ENCODE results near the gene PRR36. TPM values are rescaled to one million over a fixed set of nuclear protein-coding genes. Genes with fewer than 3 reads are reported as not detected.

PRR36 gene
- total RNA-seq, 4 donors from 2014 or later: 2.5 TPM; not detected in 3

DNA sequence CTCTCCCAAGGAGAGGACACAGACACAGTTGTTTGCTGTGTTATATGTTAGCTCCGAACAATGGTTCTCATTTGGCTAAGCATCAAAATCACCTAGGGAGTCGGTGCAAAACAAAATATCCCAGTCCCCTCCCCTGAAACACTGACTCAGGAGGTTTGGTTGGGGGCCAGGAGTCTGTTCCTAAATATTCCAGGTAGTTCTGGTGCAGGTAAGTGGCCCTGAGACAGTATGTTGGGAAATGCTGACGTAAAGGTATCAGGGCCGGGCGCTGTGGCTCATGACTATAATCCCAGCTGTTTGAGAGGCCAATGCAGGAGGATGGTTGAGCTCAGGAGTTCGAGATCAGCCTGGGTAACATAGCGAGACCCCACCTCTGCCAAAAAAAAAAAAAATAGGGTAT lies 27.1 kb upstream of the PRR36 start:
- no peak for TF ChIP-seq EP300 (IDR thresholded peaks at IDR 0.05)
- no peak for TF ChIP-seq CTCF (IDR thresholded peaks at IDR 0.05)
- H3K27ac ChIP-seq: no peak overlapping the region
- 87 to 95% methylated on average over 7 of the region's 7 CpGs for WGBS, 2 donors

DNA sequence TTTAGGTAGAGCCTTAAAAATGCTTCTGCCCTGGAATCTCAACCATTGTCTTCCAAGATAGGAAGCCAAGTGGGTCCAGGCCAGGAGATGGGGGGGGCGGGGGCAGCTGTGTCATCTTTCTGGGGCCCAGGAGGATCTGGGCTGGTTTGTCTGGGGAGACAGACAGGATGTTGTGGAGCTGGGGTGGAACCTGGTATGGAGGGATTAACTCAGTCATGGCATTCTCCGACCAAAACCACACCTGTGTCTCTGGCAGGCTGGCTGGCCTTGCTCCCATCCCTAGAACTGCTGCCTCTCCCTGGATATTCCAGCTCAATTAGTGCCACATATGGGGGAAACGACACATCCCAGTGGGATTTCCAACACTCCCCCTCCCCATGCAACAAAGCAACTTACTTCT lies 26.7 kb upstream of the PRR36 start:
- H3K4me3 ChIP-seq: no peak overlapping the region
- no peaks in the 10 kb centered on the region for H3K9me3 ChIP-seq
- peaks cover 0 to 4% (median 0%) of the 10 kb centered on the region in 3 donors for H3K36me3 ChIP-seq
- WGBS, 2 donors: 63 to 78% methylated on average over 3 of the region's 3 CpGs
- peaks cover 0 to 26% (median 16%) of the 10 kb centered on the region in 4 donors for H3K4me1 ChIP-seq
- no peak for TF ChIP-seq CTCF (IDR thresholded peaks at IDR 0.05)
- TF ChIP-seq POLR2A (IDR thresholded peaks at IDR 0.05): no peak
- TF ChIP-seq EP300 (IDR thresholded peaks at IDR 0.05): no peak
- H3K27ac ChIP-seq: no peak overlapping the region
- H3K27me3 ChIP-seq: no peaks in the 10 kb centered on the region
- no peak for DNase-seq (ENCODE audit: low spot score in 2 of 2)

More for the DNA sequence above, 27.1 kb upstream of the PRR36 start:
- no peak overlapping the region for H3K4me3 ChIP-seq
- H3K9me3 ChIP-seq: no peaks in the 10 kb centered on the region
- DNase-seq (ENCODE audit: low spot score in 2 of 2): no peak
- peaks cover 0 to 8% (median 0%) of the 10 kb centered on the region in 3 donors for H3K36me3 ChIP-seq
- no peaks in the 10 kb centered on the region for H3K27me3 ChIP-seq
- peaks cover 0 to 30% (median 16%) of the 10 kb centered on the region in 4 donors for H3K4me1 ChIP-seq

GRCh38 chr19:7900401-7900870 lies 26.2 kb upstream of the PRR36 start:
- H3K27me3 ChIP-seq: no peaks in the 10 kb centered on the region
- TF ChIP-seq CTCF (IDR thresholded peaks at IDR 0.05) (no peak), POLR2A (IDR thresholded peaks at IDR 0.05) (no peak), EP300 (IDR thresholded peaks at IDR 0.05) (no peak)
- no peak for DNase-seq (ENCODE audit: low spot score in 2 of 2)
- peaks cover 0 to 21% (median 15%) of the 10 kb centered on the region in 4 donors for H3K4me1 ChIP-seq
- no peaks in the 10 kb centered on the region for H3K9me3 ChIP-seq
- WGBS, 2 donors: 72 to 73% methylated on average over 18 to 19 of the region's 21 CpGs
- H3K27ac ChIP-seq: no peak overlapping the region
- no peaks in the 10 kb centered on the region for H3K36me3 ChIP-seq
- no peak overlapping the region for H3K4me3 ChIP-seq

DNA sequence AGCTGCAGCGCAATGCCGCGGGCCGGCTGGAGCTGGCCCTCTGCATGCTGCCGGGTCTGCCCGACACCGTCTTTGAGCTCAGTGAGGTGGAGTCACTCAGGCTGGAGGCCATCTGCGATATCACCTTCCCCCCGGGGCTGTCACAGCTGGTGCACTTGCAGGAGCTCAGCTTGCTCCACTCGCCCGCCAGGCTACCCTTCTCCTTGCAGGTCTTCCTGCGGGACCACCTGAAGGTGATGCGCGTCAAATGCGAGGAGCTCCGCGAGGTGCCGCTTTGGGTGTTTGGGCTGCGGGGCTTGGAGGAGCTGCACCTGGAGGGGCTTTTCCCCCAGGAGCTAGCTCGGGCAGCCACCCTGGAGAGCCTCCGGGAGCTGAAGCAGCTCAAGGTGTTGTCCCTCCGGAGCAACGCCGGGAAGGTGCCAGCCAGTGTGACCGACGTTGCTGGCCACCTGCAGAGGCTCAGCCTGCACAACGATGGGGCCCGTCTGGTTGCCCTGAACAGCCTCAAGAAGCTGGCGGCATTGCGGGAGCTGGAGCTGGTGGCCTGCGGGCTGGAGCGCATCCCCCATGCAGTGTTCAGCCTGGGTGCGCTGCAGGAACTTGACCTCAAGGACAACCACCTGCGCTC lies 25.7 kb upstream of the PRR36 start:
- no peak for TF ChIP-seq POLR2A (IDR thresholded peaks at IDR 0.05)
- TF ChIP-seq EP300 (IDR thresholded peaks at IDR 0.05): no peak
- no peak for TF ChIP-seq CTCF (IDR thresholded peaks at IDR 0.05)
- Histone ChIP-seq H3K4me1 (peaks cover 0 to 15% (median 9%) of the 10 kb centered on the region in 4 donors), H3K4me3 (no peak overlapping the region), H3K27me3 (peaks cover 0 to 4% of the 10 kb centered on the region in 2 donors), H3K9me3 (no peaks in the 10 kb centered on the region), H3K27ac (no peak overlapping the region), H3K36me3 (no peaks in the 10 kb centered on the region)
- no peak for DNase-seq (ENCODE audit: low spot score in 2 of 2)
- 93 to 94% methylated on average over 15 to 28 of the region's 34 CpGs for WGBS, 2 donors

GRCh38 chr19:7898967-7899366 lies 24.8 kb upstream of the PRR36 start:
- H3K27me3 ChIP-seq: peaks cover 0 to 13% of the 10 kb centered on the region in 2 donors
- DNase-seq (ENCODE audit: low spot score in 2 of 2): no peak
- no peaks in the 10 kb centered on the region for H3K9me3 ChIP-seq
- WGBS, 2 donors: 91 to 95% methylated on average over 16 of the region's 16 CpGs
- peaks cover 0 to 9% (median 3%) of the 10 kb centered on the region in 4 donors for H3K4me1 ChIP-seq
- no peak for TF ChIP-seq POLR2A (IDR thresholded peaks at IDR 0.05)
- no peak for TF ChIP-seq EP300 (IDR thresholded peaks at IDR 0.05)
- no peak for TF ChIP-seq CTCF (IDR thresholded peaks at IDR 0.05)
- H3K36me3 ChIP-seq: no peaks in the 10 kb centered on the region
- H3K27ac ChIP-seq: no peak overlapping the region
- H3K4me3 ChIP-seq: no peak overlapping the region

Measured in tibial nerve (tissue), 4 donors.